Measurements from ENCODE around the gene RASA3. TPM values are rescaled to one million over a fixed set of nuclear protein-coding genes. Genes with fewer than 3 reads are reported as not detected.

The RASA3 gene
- total and polyA plus RNA-seq, 9 of the 15 experiments (the other 6 are each of a cell fraction or from before 2014, with no cell fraction given), result 0.72 to 25.3 (median 14.4) TPM

DNA sequence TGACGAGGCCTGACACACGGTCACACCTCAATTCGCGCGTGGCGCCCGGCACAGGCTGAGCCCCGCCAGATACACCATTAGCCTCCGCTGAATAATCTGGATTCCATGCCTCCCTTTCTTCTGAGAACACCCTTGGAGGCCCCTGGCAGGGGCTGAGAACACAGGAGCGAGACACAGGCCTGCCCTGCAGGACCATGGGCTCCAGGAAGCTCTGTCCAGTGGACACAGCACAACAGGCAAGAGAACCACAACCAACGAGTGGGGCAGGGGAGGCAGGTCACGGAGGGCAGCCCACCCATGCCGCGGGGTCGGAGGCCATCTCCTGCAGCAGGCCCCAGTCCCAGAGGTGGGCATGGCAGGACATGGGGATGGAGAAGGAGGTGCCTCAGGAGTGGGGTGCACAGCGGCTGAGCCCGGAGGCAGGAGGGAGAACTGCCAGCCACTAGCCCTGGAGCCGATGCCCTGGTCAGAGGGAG lies 82.8 kb downstream of the RASA3 start (continued):
- TF ChIP-seq, protein P1, sequence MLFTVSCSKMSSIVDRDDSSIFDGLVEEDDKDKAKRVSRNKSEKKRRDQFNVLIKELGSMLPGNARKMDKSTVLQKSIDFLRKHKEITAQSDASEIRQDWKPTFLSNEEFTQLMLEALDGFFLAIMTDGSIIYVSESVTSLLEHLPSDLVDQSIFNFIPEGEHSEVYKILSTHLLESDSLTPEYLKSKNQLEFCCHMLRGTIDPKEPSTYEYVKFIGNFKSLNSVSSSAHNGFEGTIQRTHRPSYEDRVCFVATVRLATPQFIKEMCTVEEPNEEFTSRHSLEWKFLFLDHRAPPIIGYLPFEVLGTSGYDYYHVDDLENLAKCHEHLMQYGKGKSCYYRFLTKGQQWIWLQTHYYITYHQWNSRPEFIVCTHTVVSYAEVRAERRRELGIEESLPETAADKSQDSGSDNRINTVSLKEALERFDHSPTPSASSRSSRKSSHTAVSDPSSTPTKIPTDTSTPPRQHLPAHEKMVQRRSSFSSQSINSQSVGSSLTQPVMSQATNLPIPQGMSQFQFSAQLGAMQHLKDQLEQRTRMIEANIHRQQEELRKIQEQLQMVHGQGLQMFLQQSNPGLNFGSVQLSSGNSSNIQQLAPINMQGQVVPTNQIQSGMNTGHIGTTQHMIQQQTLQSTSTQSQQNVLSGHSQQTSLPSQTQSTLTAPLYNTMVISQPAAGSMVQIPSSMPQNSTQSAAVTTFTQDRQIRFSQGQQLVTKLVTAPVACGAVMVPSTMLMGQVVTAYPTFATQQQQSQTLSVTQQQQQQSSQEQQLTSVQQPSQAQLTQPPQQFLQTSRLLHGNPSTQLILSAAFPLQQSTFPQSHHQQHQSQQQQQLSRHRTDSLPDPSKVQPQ (CRISPR knock-in tag; IDR thresholded peaks at IDR 0.05; ENCODE audit: borderline replicate concordance), result no peak
- TF ChIP-seq KLF13 (tag; IDR thresholded peaks at IDR 0.05; ENCODE audit: borderline replicate concordance, low read depth) (no peak), ZNF316 (IDR thresholded peaks at IDR 0.05) (no peak), ZNF24 (IDR thresholded peaks at IDR 0.05) (no peak), FOXA3 (CRISPR knock-in tag; conservative IDR thresholded peaks at IDR 0.05 in 1 of 2, IDR thresholded peaks at IDR 0.05 in 1 of 2) (no peak), ETV1 (tag; conservative IDR thresholded peaks at IDR 0.05; ENCODE audit: low read depth) (no peak), MEF2D (tag; conservative IDR thresholded peaks at IDR 0.05; ENCODE audit: low read depth) (no peak), GTF2F1 (IDR thresholded peaks at IDR 0.05; ENCODE audit: low read depth, low read length) (no peak), ZNF76 (CRISPR knock-in tag; IDR thresholded peaks at IDR 0.05; ENCODE audit: borderline replicate concordance) (no peak), U2AF1 (optimal IDR thresholded peaks at IDR 0.05; ENCODE audit: low read depth, low read length) (no peak)

Data from K562 (cell line).